Neural progenitor cell (in vitro differentiated cells): ENCODE results near the gene G6PD. TPM values are rescaled to one million over a fixed set of nuclear protein-coding genes. Genes with fewer than 3 reads are reported as not detected.
A peak's percentile ranks its signal among the peaks of the same experiment; 100 is the strongest.

Source experiments
- DNase-seq: peaks from one replicate; pipeline ENCODE4 v3.0.0-alpha.2; 2016; ENCODE audit warnings: low spot score
- H2AFZ ChIP-seq: fragments of 200-600 bp; sonication (generic); replicated peaks from 2 replicates; pipeline ENCODE4 v1.6.1; 2016; ENCODE audit warnings: antibody characterized with exemption
- H3F3A ChIP-seq: fragments of 200-600 bp; sonication (generic); 2 replicates; pipeline ENCODE4 v1.6.1; 2016; ENCODE audit warnings: antibody characterized with exemption, low read depth
- H3K27ac ChIP-seq: fragments of 200-600 bp; sonication (generic); 2 replicates; pipeline ENCODE4 v1.5.1; 2016; ENCODE audit warnings: mild to moderate bottlenecking
- H3K27me3 ChIP-seq: fragments of 200-600 bp; sonication (generic); 2 replicates; pipeline ENCODE4 v1.6.1; 2016; ENCODE audit warnings: mild to moderate bottlenecking, moderate library complexity
- H3K36me3 ChIP-seq: fragments of 200-600 bp; sonication (generic); 2 replicates; pipeline ENCODE4 v1.5.1; 2016
- H3K4me1 ChIP-seq: fragments of 200-600 bp; sonication (generic); 2 replicates; pipeline ENCODE4 v1.6.1; 2016; ENCODE audit warnings: mixed run types
- H3K4me2 ChIP-seq: fragments of 200-600 bp; sonication (generic); 2 replicates; pipeline ENCODE4 v1.6.1; 2016
- H3K4me3 ChIP-seq: fragments of 200-600 bp; sonication (generic); 2 replicates; pipeline ENCODE4 v1.5.1; 2016
- H3K79me2 ChIP-seq: fragments of 200-600 bp; sonication (generic); 2 replicates; pipeline ENCODE4 v1.6.1; 2016; ENCODE audit warnings: low read depth
- H3K9ac ChIP-seq: fragments of 200-600 bp; sonication (generic); 2 replicates; pipeline ENCODE4 v1.6.1; 2016
- H3K9me3 ChIP-seq: fragments of 200-600 bp; sonication (generic); 2 replicates; pipeline ENCODE4 v1.5.1; 2016; ENCODE audit warnings: low read depth
- H4K20me1 ChIP-seq: fragments of 200-600 bp; sonication (generic); 2 replicates; pipeline ENCODE4 v1.6.1; 2016; ENCODE audit warnings: low read depth
- H3K27ac Mint-ChIP-seq: 3 replicates; pipeline ENCODE4 v1.8.0; 2021; ENCODE audit warnings: mixed read lengths
- H3K27me3 Mint-ChIP-seq: 2 replicates; pipeline ENCODE4 v1.8.0; 2022; ENCODE audit warnings: low read depth, mild to moderate bottlenecking, inconsistent platforms, moderate library complexity, mixed read lengths; ENCODE audit not compliant: insufficient read depth
- H3K36me3 Mint-ChIP-seq: 3 replicates; pipeline ENCODE4 v1.8.0; 2021; ENCODE audit warnings: mixed read lengths
- H3K4me1 Mint-ChIP-seq: 3 replicates; pipeline ENCODE4 v1.8.0; 2021; ENCODE audit warnings: mixed read lengths
- H3K4me3 Mint-ChIP-seq: 3 replicates; pipeline ENCODE4 v1.8.0; 2021; ENCODE audit warnings: mild to moderate bottlenecking, moderate library complexity, mixed read lengths
- H3K9me3 Mint-ChIP-seq: 3 replicates; pipeline ENCODE4 v1.8.0; 2020; ENCODE audit warnings: mixed read lengths
- CTCF ChIP-seq: fragments of 200-600 bp; sonication (generic); IDR thresholded peaks from 2 replicates; pipeline ENCODE4 v1.5.1; 2017; ENCODE audit warnings: antibody characterized with exemption, mild to moderate bottlenecking
- EZH2 ChIP-seq: fragments of 200-600 bp; sonication (generic); IDR thresholded peaks from 2 replicates; pipeline ENCODE4 v1.6.1; 2017; ENCODE audit warnings: antibody characterized with exemption, mild to moderate bottlenecking, moderate library complexity
- EZH2phosphoT487 ChIP-seq: fragments of 200-600 bp; sonication (generic); IDR thresholded peaks from 2 replicates; pipeline ENCODE4 v1.6.1; 2017; ENCODE audit warnings: antibody characterized with exemption
- total RNA-seq: library from RNA; depleted of rRNA; stranded (reverse); fragments of >200 nt; gene quantifications from 2 replicates; pipeline ENCODE4 v1.2.3, GENCODE V29; 2015; ENCODE audit warnings: low replicate concordance

G6PD gene
- total RNA-seq, 1 donor from 2014 or later = 21.6 TPM

- Histone ChIP-seq H3K36me3 (no peaks in the 10 kb centered on the region), H3F3A (peaks cover 8% of the 10 kb centered on the region), H3K4me1 (no peaks in the 10 kb centered on the region), H3K9me3 (peaks cover 3% of the 10 kb centered on the region), H3K79me2 (peaks cover 2% of the 10 kb centered on the region), H2AFZ (no peak overlapping the region), H3K9ac (no peak overlapping the region), H4K20me1 (no peaks in the 10 kb centered on the region), H3K27ac (no peak overlapping the region), H3K27me3 (no peaks in the 10 kb centered on the region), H3K4me3 (no peak overlapping the region), H3K4me2 (no peak overlapping the region)
- Mint-ChIP-seq H3K9me3 (peaks cover 24% of the 10 kb centered on the region), H3K27me3 (peaks cover 5% of the 10 kb centered on the region), H3K27ac (no peak overlapping the region), H3K4me1 (peaks cover 20% of the 10 kb centered on the region), H3K4me3 (peak overlapping the region; percentile 8), H3K36me3 (peaks cover 11% of the 10 kb centered on the region)
- no peak for TF ChIP-seq EZH2
- TF ChIP-seq CTCF = no peak
- no peak for TF ChIP-seq EZH2phosphoT487
- no peak for DNase-seq
Measured at GRCh38 chrX:154513716-154514115, 32.9 kb downstream of the G6PD start.

- H3K79me2 ChIP-seq = peaks cover 2% of the 10 kb centered on the region
- no peak overlapping the region for H3K27ac ChIP-seq
- Mint-ChIP-seq H3K27ac (no peak overlapping the region), H3K4me3 (no peak overlapping the region), H3K36me3 (peaks cover 14% of the 10 kb centered on the region), H3K27me3 (peaks cover 7% of the 10 kb centered on the region), H3K4me1 (peaks cover 20% of the 10 kb centered on the region), H3K9me3 (peaks cover 29% of the 10 kb centered on the region)
- no peak overlapping the region for H3K4me2 ChIP-seq
- no peaks in the 10 kb centered on the region for H3K4me1 ChIP-seq
- peaks cover 3% of the 10 kb centered on the region for H3K9me3 ChIP-seq
- H3F3A ChIP-seq = peaks cover 8% of the 10 kb centered on the region
- TF ChIP-seq EZH2 (no peak), CTCF (no peak), EZH2phosphoT487 (no peak)
- no peaks in the 10 kb centered on the region for H3K27me3 ChIP-seq
- H3K9ac ChIP-seq = no peak overlapping the region
- H4K20me1 ChIP-seq = no peaks in the 10 kb centered on the region
- H3K36me3 ChIP-seq = no peaks in the 10 kb centered on the region
- H3K4me3 ChIP-seq = no peak overlapping the region
- no peak for DNase-seq
- H2AFZ ChIP-seq = no peak overlapping the region
Measured at GRCh38 chrX:154512879-154513553, 33.6 kb downstream of the G6PD start.

GRCh38 chrX:154511761-154512160 lies 34.9 kb downstream of the G6PD start:
- Mint-ChIP-seq H3K27ac (no peak overlapping the region), H3K27me3 (peaks cover 5% of the 10 kb centered on the region), H3K4me3 (no peak overlapping the region), H3K36me3 (peaks cover 14% of the 10 kb centered on the region), H3K9me3 (peaks cover 28% of the 10 kb centered on the region), H3K4me1 (peaks cover 13% of the 10 kb centered on the region)
- no peak overlapping the region for H3K27ac ChIP-seq
- H3K4me3 ChIP-seq = no peak overlapping the region
- H3K36me3 ChIP-seq = no peaks in the 10 kb centered on the region
- DNase-seq = no peak
- H3K9me3 ChIP-seq = peaks cover 3% of the 10 kb centered on the region
- H2AFZ ChIP-seq = no peak overlapping the region
- peaks cover 2% of the 10 kb centered on the region for H3K79me2 ChIP-seq
- no peaks in the 10 kb centered on the region for H3K27me3 ChIP-seq
- H3K4me1 ChIP-seq = no peaks in the 10 kb centered on the region
- no peak overlapping the region for H3K4me2 ChIP-seq
- no peak overlapping the region for H3K9ac ChIP-seq
- TF ChIP-seq EZH2phosphoT487 (no peak), CTCF (no peak), EZH2 (no peak)
- peaks cover 5% of the 10 kb centered on the region for H3F3A ChIP-seq
- no peaks in the 10 kb centered on the region for H4K20me1 ChIP-seq
